Caco-2 (cell line): Measurements from ENCODE around the gene MEA1. TPM values are rescaled to one million over a fixed set of nuclear protein-coding genes. Genes with fewer than 3 reads are reported as not detected.

Experiments
- BruUV-seq: library from RNA; stranded (reverse); fragments of 400-500 nt; replicated peaks from 2 replicates; lab custom pipeline; 2021; lab: Mats Ljungman, UMichigan
- CTCF ChIA-PET: fragments of 300-600 bp; sonication (Branson Sonifier 250); formaldehyde crosslinking; loops from one replicate; lab custom pipeline; 2022; ENCODE audit warnings: antibody characterized with exemption; lab: Charles Lee
- POLR2A ChIA-PET: fragments of 300-600 bp; sonication (Branson Sonifier 250); formaldehyde crosslinking; loops from one replicate; lab custom pipeline; 2022; ENCODE audit warnings: antibody characterized with exemption; lab: Charles Lee
- DNase-seq, 2 experiments: peaks; one replicate each; pipeline versions ENCODE4 v3.0.0 to v3.0.0-alpha.2; 2020 to 2022
- H3K27me3 ChIP-seq: replicated peaks from 2 replicates; pipeline ENCODE4 v1.6.0; 2011; ENCODE audit warnings: low read length; ENCODE audit not compliant: control insufficient read depth, insufficient read depth
- H3K36me3 ChIP-seq: 2 replicates; pipeline ENCODE4 v1.5.1; 2011; ENCODE audit warnings: low read length; ENCODE audit not compliant: control insufficient read depth, insufficient read depth
- H3K4me1 ChIP-seq: fragments of 250-450 bp; sonication (Bioruptor Pico); 2 replicates; pipeline ENCODE4 v1.5.1; 2020; ENCODE audit warnings: mild to moderate bottlenecking
- H3K4me3 ChIP-seq: 2 replicates; pipeline ENCODE4 v1.5.1; 2011; ENCODE audit warnings: low read depth, mild to moderate bottlenecking, control low read depth, low read length
- H3K9me3 ChIP-seq: fragments of 250-450 bp; sonication (Bioruptor Pico); 2 replicates; pipeline ENCODE4 v1.5.1; 2020; ENCODE audit warnings: mild to moderate bottlenecking, moderate library complexity
- H3K27ac Mint-ChIP-seq: one replicate; pipeline ENCODE4 v1.8.0; 2022; ENCODE audit warnings: mixed read lengths; ENCODE audit not compliant: unreplicated experiment
- H3K27me3 Mint-ChIP-seq: one replicate; pipeline ENCODE4 v1.8.0; 2022; ENCODE audit warnings: mixed read lengths; ENCODE audit not compliant: insufficient read depth, unreplicated experiment
- H3K36me3 Mint-ChIP-seq: one replicate; pipeline ENCODE4 v1.8.0; 2022; ENCODE audit warnings: mild to moderate bottlenecking, mixed read lengths; ENCODE audit not compliant: insufficient read depth, unreplicated experiment
- H3K4me1 Mint-ChIP-seq: one replicate; pipeline ENCODE4 v1.8.0; 2022; ENCODE audit warnings: low read depth, mixed read lengths; ENCODE audit not compliant: unreplicated experiment
- H3K4me3 Mint-ChIP-seq: one replicate; pipeline ENCODE4 v1.8.0; 2022; ENCODE audit warnings: mild to moderate bottlenecking, moderate library complexity, mixed read lengths; ENCODE audit not compliant: unreplicated experiment
- H3K9me3 Mint-ChIP-seq: one replicate; pipeline ENCODE4 v1.8.0; 2022; ENCODE audit warnings: mixed read lengths; ENCODE audit not compliant: unreplicated experiment
- intact Hi-C: fragments of 100-400 bp; cut with micrococcal nuclease; formaldehyde crosslinking; loops from one replicate; pipeline ENCODE4 v1.10.0; 2022; ENCODE audit not compliant: unreplicated experiment
- total RNA-seq: library from RNA; stranded (reverse); gene quantifications from 2 replicates; pipeline ENCODE4 v1.2.3, GENCODE V29; 2022
- TF ChIP-seq, protein P1 (sequence below), 2 experiments: fragments of 200-600 bp in 1 of 2; IDR thresholded peaks; 1 replicate in 1 of 2; 2 replicates in 1 of 2; pipeline versions ENCODE4 v1.5.1 to v1.8.0; 2011 to 2022; ENCODE audit warnings: antibody characterized with exemption in 1 of 2, control low read depth in 1 of 2, inconsistent platforms in 1 of 2, low read depth in 1 of 2, low read length in 1 of 2, mild to moderate bottlenecking in 1 of 2, moderate library complexity in 1 of 2; ENCODE audit not compliant: insufficient read depth in 1 of 2, severe bottlenecking in 1 of 2, unreplicated experiment in 1 of 2

Gene MEA1
- total RNA-seq, 1 experiment from 2014 or later, result 62.3 TPM

DNA sequence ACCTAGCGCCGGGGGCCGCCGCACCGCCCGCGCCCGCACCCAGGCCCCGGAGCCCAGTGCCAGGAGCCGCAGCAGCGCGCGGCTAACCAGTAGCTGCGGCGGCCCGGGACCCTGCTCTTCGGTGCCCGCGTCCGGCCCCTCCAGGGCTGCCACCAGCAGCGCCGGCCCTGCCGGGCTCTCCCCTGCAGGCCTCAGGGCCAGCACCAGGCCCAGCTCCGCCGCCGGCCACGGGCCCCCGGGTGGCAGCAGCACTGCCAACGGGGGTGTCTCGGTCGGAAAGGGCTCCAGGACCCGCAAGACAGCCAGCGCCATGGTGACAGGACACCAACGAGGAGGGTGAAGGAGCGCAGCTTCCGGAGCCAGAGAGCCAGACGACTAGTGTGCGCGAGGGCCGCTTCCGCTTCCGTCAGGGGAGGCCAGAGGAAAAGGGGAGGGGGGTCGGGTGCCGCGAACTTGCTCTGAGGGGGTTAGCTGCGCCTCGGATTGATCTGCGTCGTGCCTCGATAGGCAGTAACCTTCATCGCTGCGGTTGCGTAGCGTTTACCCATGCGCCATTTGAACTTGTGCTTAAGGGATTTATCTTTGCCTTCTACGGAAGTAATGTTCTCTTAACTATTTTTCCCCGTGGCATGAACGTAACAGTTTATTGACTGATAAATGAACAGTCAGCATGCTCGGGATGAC lies 34.8 kb downstream of the MEA1 start, which contains the start of gene PEX6:
Gene PEX6, minus strand, starts transcription at position 343 of the 684 bp plus-strand sequence. Its CDS starts 31 bp downstream, at position 312.
- Histone ChIP-seq H3K4me1 (no peaks in the 10 kb centered on the region), H3K9me3 (no peaks in the 10 kb centered on the region), H3K36me3 (no peaks in the 10 kb centered on the region), H3K27me3 (no peaks in the 10 kb centered on the region), H3K4me3 (peak within 1 kb of the TSS; percentile 73)
- TF ChIP-seq, protein P1, sequence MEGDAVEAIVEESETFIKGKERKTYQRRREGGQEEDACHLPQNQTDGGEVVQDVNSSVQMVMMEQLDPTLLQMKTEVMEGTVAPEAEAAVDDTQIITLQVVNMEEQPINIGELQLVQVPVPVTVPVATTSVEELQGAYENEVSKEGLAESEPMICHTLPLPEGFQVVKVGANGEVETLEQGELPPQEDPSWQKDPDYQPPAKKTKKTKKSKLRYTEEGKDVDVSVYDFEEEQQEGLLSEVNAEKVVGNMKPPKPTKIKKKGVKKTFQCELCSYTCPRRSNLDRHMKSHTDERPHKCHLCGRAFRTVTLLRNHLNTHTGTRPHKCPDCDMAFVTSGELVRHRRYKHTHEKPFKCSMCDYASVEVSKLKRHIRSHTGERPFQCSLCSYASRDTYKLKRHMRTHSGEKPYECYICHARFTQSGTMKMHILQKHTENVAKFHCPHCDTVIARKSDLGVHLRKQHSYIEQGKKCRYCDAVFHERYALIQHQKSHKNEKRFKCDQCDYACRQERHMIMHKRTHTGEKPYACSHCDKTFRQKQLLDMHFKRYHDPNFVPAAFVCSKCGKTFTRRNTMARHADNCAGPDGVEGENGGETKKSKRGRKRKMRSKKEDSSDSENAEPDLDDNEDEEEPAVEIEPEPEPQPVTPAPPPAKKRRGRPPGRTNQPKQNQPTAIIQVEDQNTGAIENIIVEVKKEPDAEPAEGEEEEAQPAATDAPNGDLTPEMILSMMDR (IDR thresholded peaks at IDR 0.05; ENCODE audit: insufficient read depth in 1 of 2, low read depth in 1 of 2, low read length in 1 of 2, severe bottlenecking in 1 of 2, unreplicated experiment in 1 of 2), result no peak
- peak within 1 kb of the TSS; percentile 83 for H3K4me3 Mint-ChIP-seq
- H3K9me3 Mint-ChIP-seq, result no peaks in the 10 kb centered on the region
- intact Hi-C loops, result loop anchor here (1.0 kb wide), 1 partner anchor 50 kb away; the partner anchor contains the start of gene CNPY3
- peaks cover 21% of the 10 kb centered on the region for H3K36me3 Mint-ChIP-seq
- H3K27me3 Mint-ChIP-seq, result no peaks in the 10 kb centered on the region
- ChIA-PET POLR2A (interaction anchor here (0.8 to 2.0 kb wide), 5 partner anchors 14 to 81 kb away, joined by 3 to 10 read pairs (median 3); partner anchors contain the start of genes CNPY3, CUL7 and KLC4), CTCF (interaction anchor here (0.7 to 1.0 kb wide), 3 partner anchors 19 to 165 kb away, joined by 3 to 4 read pairs (median 4); partner anchors contain the start of genes GNMT, KLHDC3 and MEA1)
- peak; percentile 88 to 91 for DNase-seq
- peaks cover 10% of the 10 kb centered on the region for H3K4me1 Mint-ChIP-seq
- BruUV-seq, result no TSS peak
- peak within 1 kb of the TSS; percentile 86 for H3K27ac Mint-ChIP-seq

DNA sequence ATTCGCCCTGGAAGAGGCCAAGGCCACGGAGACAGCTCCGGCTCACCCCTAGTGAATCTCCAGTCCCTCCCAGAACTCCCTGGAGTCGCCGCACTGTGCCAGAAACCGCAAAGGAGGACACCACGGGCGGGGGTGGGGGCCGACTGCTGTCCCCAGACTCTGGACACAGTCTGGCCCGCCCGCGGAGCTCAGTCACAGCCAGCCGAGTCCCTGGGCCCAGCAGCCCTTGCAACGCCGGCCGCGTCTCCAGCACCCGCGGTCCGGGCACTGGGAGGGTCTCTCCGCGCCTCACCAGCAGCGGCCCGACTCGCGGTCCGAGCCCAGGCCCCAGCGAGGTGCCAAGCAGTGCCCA lies 35.3 kb downstream of the MEA1 start:
- TF ChIP-seq, protein P1 (IDR thresholded peaks at IDR 0.05; ENCODE audit: insufficient read depth in 1 of 2, low read depth in 1 of 2, low read length in 1 of 2, severe bottlenecking in 1 of 2, unreplicated experiment in 1 of 2), result no peak
- Histone ChIP-seq H3K27me3 (no peaks in the 10 kb centered on the region), H3K4me1 (no peaks in the 10 kb centered on the region), H3K4me3 (peak overlapping the region; percentile 73), H3K9me3 (no peaks in the 10 kb centered on the region), H3K36me3 (no peaks in the 10 kb centered on the region)
- CTCF ChIA-PET, result interaction anchor here (0.9 to 1.0 kb wide), 2 partner anchors 18 to 165 kb away, joined by 4 read pairs; partner anchors contain the start of gene GNMT
- no peaks in the 10 kb centered on the region for H3K9me3 Mint-ChIP-seq
- DNase-seq, result peak in 1 of 2 experiments; percentile 48
- H3K4me3 Mint-ChIP-seq, result peak overlapping the region; percentile 83
- H3K27ac Mint-ChIP-seq, result peak overlapping the region; percentile 76
- H3K27me3 Mint-ChIP-seq, result no peaks in the 10 kb centered on the region
- intact Hi-C loops, result no loop called here
- POLR2A ChIA-PET, result interaction anchor here (0.6 to 2.0 kb wide), 5 partner anchors 13 to 81 kb away, joined by 3 to 10 read pairs (median 4); partner anchors contain the start of genes CNPY3, CUL7 and KLC4
- BruUV-seq, result no TSS peak
- peaks cover 21% of the 10 kb centered on the region for H3K36me3 Mint-ChIP-seq
- H3K4me1 Mint-ChIP-seq, result peaks cover 6% of the 10 kb centered on the region

DNA sequence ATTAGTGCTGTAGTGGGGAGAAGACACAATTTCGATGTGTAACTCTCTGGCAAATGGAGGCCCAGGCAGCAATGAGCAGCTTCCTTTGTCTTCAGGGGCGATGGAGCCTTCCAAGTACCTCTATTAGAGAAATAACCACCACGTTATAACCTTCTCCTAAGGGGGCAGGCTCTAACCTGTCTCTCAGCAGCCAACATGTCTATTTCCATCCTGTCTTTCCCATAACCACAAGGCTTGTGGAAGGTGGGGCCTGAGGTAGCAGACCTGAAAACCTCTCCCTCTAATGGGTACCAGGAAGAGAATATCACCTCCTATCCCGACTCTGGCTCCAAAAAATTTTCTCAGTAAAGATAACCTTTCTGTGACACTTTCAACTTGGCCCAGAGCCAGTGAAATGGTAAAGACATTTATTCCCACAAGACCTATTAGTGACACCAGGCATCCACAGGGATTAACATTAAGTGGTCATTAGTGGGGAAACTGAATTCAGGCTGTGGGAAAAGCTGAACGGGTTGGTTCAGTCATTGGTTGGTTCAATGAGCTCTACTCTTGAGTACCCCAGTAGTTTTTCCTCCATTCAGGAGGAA lies 38.7 kb downstream of the MEA1 start:
- BruUV-seq, result no TSS peak
- Mint-ChIP-seq H3K27me3 (no peaks in the 10 kb centered on the region), H3K4me3 (no peak overlapping the region), H3K27ac (no peak overlapping the region), H3K4me1 (peaks cover 10% of the 10 kb centered on the region), H3K36me3 (peaks cover 27% of the 10 kb centered on the region), H3K9me3 (no peaks in the 10 kb centered on the region)
- H3K4me3 ChIP-seq, result no peak overlapping the region
- TF ChIP-seq, protein P1 (IDR thresholded peaks at IDR 0.05; ENCODE audit: insufficient read depth in 1 of 2, low read depth in 1 of 2, low read length in 1 of 2, severe bottlenecking in 1 of 2, unreplicated experiment in 1 of 2), result no peak
- H3K36me3 ChIP-seq, result no peaks in the 10 kb centered on the region
- 0 out of 2 replicates have a peak, but pooled peaks cover 6% of the 10 kb centered on the region for H3K4me1 ChIP-seq
- ChIA-PET CTCF (no interaction called here), POLR2A (interaction anchor here (0.6 kb wide), 1 partner anchor 9 kb away, joined by 3 read pairs; the partner anchor contains the start of gene PPP2R5D)
- H3K27me3 ChIP-seq, result no peaks in the 10 kb centered on the region
- intact Hi-C loops, result no loop called here
- no peaks in the 10 kb centered on the region for H3K9me3 ChIP-seq
- no peak for DNase-seq
